SK-N-SH (cell line): ENCODE measurements around the gene PRKCA.

ENCODE experiments used
- CTCF ChIP-seq: fragments of 200-600 bp; sonication (generic); IDR thresholded peaks from 2 replicates; pipeline ENCODE4 v1.6.1; 2017; ENCODE audit warnings: antibody characterized with exemption, mild to moderate bottlenecking, moderate library complexity
- NFIC ChIP-seq: IDR thresholded peaks from 2 replicates; pipeline ENCODE4 v1.4.0; 2012; ENCODE audit warnings: borderline replicate concordance
- RFX5 ChIP-seq: IDR thresholded peaks from 2 replicates; pipeline ENCODE4 v1.6.1; 2012; ENCODE audit warnings: mild to moderate bottlenecking, improper control_type of control experiment, low read length
- SIN3A ChIP-seq: IDR thresholded peaks from 2 replicates; pipeline ENCODE4 v1.6.1; 2012; ENCODE audit warnings: low read depth, mild to moderate bottlenecking, low read length, moderate library complexity, borderline replicate concordance
- TAF1 ChIP-seq: IDR thresholded peaks from 2 replicates; pipeline ENCODE4 v1.6.1; 2012; ENCODE audit warnings: low read depth, mild to moderate bottlenecking, low read length, moderate library complexity, borderline replicate concordance
- TEAD4 ChIP-seq: IDR thresholded peaks from 2 replicates; pipeline ENCODE4 v1.4.0; 2012; ENCODE audit warnings: mild to moderate bottlenecking, borderline replicate concordance; ENCODE audit not compliant: insufficient read depth
- TF ChIP-seq, protein P1 (sequence below): fragments of 150-350 bp; IDR thresholded peaks from 2 replicates; pipeline ENCODE4 v1.6.1; 2016; ENCODE audit warnings: mild to moderate bottlenecking, low read depth, low read length

DNA sequence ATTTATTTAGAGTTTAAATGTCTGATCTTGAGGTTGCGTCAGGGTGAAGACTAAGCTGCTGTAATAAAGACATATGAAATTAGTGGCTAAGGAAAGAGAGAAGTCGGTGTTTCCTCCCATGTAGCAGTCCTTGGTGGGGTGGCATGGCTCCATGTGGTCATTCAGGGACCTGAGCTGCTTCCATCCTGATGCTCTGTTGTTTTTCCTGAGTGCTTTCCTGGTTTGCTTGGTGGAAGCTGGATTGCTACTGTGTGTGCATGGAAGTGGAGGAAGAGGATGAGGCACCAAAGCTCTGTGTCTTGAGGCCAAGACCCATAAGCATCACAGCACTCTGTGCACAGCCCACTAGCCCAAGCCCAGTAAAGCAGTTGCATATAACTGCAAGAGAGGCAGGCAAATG lies 290.7 kb downstream of the PRKCA start:
- no peak for TF ChIP-seq CTCF
- TF ChIP-seq SIN3A: no peak
- TF ChIP-seq RFX5: no peak
- TF ChIP-seq NFIC: no peak
- TF ChIP-seq, protein P1, sequence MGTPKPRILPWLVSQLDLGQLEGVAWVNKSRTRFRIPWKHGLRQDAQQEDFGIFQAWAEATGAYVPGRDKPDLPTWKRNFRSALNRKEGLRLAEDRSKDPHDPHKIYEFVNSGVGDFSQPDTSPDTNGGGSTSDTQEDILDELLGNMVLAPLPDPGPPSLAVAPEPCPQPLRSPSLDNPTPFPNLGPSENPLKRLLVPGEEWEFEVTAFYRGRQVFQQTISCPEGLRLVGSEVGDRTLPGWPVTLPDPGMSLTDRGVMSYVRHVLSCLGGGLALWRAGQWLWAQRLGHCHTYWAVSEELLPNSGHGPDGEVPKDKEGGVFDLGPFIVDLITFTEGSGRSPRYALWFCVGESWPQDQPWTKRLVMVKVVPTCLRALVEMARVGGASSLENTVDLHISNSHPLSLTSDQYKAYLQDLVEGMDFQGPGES: no peak
- no peak for TF ChIP-seq TEAD4
- TF ChIP-seq TAF1: no peak
